IPS-NIHi7 (cell line): ENCODE data around the gene UBTD2.
"Not testable (repeated sequence)": the region's sequence is repeated elsewhere in the genome, so short reads cannot be mapped to it uniquely, and the experiment has no call there.

ENCODE experiments used
- DNase-seq: peaks from one replicate; pipeline ENCODE4 v3.0.0; 2012; ENCODE audit warnings: mixed read lengths; ENCODE audit errors: extremely low spot score

The UBTD2 gene

DNA sequence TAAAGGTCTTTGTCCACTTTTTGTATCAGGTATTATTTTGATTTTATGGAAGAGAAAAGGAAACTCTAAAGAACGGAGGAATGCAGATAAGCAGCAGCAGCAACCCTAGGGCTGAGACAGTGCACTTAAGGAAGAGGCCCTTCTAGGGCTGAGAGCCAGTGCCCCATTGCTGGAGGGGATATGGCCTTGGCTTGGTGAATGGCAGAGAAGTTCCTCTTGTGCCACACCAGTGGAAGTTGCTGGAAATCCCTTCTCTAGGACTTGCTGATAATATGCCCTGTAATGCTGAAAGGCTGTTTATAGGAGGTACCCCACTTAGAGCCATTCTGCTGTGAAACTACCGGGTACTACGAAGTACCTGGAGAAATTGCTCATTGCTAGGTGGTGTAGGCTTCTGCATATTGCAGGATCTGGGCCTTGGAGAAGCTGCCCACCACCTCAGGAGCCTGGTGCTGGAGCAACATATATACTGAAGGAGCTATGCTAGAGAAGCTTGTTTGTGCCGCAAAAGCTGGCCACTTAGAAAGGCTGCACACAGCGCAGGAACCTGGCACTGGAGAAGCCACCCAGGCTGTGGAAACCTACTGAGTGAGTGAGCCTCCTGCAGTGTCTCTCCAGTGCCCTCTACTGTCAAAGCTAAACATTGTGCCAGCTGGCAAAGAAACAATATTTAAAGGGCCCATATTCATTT, 9.6 kb upstream of the UBTD2 start:
- peak; percentile 54 for DNase-seq

DNA sequence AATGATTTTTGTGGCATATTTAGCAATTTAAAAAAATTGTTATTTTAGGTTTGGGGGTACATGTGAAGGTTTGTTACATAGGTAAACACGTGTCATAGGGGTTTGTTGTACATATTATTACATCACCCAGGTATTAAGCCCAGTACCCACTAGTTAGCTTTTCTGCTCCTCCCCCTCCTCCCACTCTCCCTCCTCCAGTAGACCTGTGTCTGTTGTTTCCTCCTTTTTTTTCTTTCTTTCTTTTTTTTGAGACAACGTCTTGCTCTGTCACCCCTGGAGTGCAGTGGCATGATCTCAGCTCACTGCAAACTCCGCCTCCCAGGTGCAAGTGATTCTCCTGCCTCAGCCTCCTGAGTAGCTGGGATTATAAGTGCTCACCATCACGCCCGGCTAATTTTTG, 8.3 kb upstream of the UBTD2 start:
- not testable (repeated sequence) for DNase-seq

DNA sequence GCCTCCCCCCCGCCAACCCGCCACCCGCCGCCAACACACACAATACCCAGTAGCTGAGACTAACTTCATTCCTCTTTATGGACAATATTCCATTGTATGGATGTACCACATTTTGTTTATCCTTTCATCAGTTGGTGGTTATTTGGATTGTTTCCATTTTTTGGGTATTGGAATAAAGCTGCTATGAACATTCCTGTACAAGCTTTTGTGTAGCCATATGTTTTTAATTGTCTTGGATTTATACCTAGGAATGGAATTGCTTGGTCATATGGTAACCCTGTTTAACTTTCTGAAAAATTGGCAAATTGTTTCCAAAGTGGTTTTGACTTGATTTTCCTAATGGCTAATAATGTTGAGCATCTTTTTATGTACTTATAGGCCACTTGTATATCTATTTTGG, 4.9 kb upstream of the UBTD2 start:
- no peak for DNase-seq

DNA sequence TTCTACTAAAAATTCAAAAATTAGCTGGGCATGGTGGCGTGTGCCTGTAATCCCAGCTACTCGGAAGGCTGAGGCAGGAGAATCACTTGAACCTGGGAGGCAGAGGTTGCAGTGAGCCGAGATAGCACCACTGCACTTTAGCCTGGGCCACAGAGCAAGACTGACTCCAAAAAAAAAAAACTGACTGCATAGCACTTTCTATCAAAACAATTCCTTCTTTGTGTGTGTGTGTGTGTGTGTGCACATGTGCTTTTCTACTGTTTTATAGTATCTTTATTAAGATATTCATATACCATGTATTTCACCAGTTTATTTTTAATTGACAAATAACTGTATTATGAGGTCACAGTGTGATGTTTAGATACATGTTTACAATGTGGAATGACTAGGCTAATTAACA, 3.6 kb upstream of the UBTD2 start:
- DNase-seq: not testable (repeated sequence)

DNA sequence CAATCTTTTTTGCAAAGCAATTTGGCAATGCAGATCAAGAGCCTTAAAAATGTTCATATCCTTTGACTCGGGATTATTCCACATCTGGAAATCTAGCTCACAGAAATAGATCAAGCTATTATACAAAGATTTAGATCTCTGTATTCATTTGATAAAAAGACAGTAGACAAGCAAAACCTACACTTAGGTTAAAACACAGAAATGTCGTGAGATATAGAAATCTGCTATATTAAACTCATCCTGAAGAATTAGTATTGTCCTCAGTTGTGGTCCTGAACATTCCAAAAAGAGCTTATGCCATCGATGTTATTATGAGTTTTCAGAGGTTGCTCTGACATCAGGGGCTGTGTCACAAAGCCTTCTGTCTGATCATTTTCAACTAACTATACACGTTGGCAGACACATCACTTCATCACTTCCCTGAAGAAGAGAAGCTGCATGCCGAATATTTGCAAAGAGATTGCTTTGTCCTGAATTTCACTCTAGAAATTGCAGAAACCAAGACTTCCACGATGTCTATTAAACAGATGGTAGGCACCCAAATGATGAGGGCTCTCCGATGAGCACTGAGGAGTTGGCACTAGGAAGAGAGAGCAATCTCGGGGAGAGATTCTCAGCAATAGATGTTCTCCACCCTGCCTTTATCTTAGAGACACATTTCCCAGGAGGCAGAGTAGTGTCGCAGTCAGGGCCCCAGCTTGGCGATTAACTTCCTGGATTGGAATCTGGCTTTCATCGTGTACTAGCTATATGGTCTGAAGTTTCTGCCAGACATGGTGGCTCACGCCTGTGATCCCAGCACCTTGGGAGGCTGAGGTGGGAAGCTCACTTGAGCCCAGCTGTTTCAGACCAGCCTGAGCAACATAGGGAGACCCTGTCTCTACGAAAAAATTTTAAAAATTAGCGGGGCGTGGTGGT, 1.9 kb upstream of the UBTD2 start:
- DNase-seq: no peak

DNA sequence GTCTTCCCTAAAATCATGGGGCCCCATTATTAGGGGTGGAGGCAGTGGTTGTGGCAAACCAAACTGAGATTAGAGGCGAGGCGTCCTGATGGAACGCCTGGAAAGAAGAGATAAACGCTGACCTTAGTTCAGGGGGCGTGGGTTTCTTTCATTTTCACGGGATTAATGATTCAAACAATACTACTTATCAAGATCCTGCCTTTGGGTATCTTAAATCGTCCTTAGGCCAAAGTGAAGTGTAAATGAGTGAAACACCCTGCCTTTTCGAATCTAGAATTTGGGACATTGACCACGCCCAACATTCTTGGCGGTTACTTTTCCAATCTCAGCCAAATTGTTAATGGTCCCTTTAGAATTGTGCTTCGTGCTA, 1.0 kb upstream of the UBTD2 start:
- DNase-seq: peak; percentile 22

DNA sequence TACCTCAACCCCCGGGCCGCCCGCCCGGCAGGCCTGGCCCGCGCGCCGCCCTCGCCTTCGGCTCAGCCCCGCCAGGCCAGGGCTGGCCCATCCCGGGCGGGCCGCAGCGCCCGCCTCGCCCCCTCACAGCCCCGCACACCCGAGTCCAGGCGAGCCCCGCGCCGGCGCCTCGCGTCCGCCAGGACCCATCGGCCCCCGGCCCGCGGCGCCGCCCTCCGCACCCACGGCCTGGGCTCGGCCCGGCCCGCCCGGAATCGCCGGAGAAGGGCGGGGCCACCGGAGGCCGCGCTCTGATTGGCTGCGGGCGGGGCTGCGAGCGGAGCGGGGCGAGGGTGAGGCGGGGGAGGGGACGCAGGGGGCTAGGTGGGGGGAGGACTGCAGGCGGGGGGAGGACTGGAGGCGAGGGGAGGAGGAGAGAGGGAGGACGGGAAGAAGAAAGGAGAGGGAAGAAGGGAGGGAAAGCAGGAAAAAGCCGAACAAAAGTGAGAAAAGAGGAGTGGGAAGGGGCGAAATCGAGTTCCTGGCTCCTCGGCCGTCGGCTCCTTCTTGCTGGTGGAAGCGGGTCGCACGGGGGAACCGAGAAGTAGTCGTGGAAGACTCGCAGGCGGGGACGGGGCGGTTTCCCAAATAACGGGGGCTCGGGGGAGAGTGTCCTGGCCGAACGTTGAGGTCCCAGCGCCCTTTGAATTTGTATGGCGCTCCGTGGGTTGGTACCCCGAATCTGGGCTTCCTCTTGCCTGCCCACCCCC, 472 bp upstream of the UBTD2 start:
- DNase-seq: peak; percentile 98

DNA sequence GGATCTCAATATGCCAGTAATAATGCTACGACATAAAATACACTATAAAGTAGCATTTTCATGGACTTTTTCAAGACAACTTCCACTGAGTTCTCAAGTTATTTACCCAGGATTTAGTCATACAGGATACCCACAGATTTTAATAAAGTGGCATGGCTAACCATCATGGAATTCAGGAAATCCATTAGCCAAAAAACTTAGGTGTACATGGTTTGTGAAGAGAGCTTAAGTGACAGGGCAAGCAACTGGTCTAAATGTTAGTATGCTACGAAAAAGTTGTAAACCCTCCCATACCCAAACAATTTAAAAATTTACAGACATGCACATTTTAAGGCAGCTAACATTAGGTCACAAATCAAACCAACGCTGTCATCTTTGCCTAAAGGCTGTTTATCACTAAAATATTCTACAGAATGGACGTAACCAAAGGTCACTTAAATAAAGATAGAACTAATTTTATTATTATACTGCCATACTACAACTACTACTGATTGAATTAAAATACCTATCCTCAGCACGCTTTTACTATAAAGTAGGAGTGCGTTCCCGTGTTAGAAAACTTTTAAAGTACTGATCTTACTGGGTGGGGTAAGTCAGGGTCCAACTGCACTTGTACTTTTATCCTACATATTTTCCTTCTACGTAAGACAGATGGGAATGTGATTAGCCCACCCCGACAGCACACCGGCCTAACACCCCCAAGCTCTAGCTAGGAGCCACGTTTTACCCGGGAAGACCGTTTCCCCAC, 1.1 kb downstream of the UBTD2 start:
- DNase-seq: no peak

DNA sequence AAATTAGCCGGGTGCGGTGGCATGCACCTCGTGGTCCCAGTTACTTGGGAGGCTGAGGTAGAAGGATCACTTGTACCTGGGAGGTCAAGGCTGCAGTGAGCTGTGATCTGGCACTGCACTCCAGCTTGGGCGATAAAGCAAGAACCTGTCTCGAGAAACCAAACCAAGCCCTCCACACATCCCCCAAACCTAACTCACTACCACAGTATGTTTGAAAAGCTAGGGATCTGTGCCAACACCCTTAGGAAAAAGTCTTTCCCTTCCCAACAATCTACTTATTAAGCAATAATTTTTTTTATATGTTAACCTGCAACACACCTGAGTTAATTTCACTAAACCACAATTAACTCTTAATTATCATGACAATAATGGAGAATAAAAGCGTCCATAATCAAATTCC, 2.2 kb downstream of the UBTD2 start:
- DNase-seq: no peak

DNA sequence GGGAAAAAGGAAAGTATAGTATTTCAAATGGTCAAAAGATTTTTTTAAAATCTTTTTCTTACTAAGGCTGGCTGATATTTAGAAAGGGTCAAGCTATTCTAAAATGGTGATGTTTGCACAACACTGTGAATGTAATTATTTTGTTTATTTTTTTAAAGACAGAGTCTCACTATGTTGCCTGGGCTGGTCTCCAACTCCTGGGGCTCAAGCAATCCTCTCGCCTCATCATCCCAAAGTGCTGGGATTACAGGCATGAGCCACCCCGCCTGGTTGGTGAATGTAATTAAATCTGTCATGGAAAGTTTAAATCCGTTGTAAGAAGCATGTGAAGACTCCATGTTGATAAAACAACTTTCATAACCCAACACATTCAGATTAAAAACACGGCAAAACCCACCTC, 2.6 kb downstream of the UBTD2 start:
- DNase-seq: no peak

DNA sequence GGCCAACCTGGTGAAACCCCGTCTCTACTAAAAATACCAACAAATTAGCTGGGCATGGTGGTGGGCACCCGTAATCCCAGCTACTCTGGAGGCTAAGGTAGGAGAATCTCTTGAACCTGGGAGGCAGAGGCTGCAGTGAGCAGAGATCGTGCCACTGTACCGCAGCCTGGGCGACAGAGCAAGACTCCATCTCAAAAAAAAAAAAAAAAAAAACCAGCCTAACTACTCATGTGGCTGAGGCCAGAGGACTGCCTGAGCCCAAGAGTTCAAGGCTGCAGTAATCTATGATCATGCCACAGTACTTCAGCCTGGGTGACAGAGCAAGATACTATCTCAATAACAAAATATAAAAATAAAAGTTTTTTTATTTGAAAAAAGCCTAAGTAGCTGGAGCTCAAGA, 3.2 kb downstream of the UBTD2 start:
- no peak for DNase-seq

DNA sequence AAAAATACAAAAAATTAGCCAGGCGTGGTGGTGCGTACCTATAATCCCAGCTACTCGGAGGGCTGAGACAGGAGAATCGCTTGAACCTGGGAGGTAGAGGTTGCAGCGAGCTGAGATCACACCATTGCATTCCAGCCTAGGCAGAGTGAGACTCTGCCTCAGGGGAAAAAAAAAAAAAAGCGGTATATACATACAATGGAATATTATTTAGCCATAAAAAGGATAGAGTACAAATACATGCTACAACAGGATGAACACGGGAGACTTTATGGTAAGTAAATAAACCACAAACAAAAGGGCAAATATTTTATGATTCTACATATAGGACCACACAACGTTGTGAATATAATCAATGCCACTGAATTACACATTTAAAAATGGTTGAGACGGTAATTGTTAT, 5.2 kb downstream of the UBTD2 start:
- no peak for DNase-seq

DNA sequence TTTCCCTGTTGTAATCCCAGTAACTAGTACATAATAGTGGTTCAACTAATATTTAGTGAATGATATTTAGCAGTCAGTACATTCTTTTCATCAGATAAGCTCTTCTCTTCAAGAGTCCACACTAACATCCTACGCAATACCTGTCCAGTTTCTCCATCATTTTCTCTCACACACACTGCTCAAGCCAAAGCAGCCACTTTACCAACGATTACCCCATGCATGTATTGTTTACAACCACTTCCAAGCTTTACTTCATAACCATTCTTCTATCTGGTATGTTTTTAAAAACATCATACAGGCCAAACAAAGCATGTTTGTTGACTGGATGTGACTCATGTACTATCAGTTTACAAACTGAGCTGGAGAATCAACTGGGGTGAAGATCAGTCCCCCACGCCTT, 7.3 kb downstream of the UBTD2 start:
- no peak for DNase-seq

DNA sequence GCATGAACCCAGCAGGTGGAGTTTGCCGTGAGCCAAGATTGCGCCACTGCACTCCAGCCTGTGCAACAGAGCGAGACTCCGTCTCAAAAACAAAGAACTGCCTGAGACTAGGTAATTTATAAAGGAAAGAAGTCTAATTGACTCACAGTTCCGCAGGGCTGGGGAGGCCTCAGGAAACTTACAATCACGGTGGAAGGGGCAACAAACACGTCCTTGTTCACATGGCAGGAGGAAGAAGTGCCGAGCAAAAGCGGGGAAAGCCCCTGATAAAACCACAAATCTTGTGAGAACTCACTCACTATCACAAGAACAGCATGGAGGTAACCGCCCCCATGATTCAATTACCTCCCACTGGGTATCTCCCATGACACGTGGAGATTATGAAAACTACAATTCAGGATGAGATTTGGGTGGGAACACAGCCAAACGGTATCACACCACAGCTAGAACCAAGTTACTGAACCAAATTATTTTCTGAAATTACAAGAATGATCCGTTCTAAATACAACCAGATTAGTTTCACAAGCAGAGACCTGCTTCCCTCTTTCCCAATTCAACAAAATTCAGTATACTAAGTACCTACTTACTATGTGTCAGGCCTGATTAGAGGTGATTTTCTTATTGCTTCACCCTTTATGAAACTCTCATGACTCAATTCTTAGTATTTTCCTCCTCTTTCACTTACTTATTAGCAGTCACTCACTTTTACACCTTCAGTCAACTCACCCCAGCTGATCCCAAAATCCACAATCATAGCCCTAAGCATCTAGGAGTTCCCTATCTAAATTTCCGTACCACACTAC, 8.4 kb downstream of the UBTD2 start:
- DNase-seq: no peak

DNA sequence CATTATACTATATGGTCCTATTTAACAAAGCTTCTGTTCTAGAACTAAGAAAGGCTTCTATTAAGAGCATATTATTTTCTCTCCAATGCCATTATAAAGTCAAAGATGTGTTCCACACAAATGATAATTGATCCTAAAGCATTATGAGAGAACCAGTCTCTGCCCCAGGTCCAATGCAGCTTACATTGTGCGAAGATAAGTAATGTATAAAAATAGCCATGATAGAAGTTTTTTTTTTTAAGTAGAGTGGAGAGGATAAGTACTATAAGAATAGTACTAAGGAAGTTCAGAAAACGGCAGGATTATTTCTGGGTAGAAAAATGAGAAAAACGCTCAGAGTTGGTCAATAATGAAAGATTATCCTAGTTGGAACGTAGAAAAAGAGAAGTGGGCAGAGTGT, 15.6 kb downstream of the UBTD2 start:
- no peak for DNase-seq

DNA sequence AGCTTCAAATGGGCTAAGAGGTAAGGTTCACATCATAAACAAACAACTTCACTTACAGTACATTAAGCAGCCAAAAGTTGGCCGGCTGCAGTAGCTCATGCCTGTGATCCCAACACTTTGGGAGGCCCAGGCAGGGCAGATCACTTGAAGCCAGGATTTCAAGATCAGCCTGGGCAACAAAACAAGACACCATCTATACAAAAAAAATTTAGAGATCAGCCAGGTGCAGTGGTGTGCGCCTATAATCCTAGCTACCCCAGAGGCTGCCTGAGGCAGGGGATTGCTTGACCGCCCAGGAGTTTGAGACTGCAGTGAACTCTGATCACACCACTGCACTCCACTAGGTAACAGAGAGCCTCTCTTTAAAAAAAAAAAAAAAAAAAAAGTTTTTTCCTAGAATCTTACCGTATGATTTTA, 16.9 kb downstream of the UBTD2 start:
- DNase-seq: no peak

DNA sequence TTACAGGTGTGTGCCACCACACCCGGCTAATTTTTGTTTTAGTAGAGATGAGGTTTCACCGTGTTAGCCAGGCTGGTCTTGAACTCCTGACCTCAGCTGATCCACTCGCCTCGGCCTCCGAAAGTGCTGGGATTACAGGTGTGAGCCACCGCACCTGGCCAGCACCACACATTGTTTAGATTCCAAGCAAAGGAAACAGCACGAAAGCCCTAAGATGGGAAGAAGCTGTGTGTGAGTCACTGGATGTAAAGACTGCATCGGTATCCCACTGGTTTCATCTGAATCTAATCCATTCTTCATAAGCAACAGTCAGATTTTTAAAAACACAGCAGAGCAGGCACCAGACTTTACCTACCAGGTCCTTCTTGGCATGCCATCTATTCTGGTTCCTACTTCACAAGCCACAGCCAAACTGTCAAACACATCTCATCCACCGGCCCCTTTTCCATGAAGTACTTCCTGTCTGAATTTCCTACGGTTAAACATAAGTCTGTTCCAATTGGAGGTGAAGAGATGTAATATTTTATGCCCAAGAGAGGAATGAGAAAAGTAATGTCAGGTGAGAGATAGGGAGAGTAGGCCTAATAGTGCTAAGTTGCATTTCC, 17.4 kb downstream of the UBTD2 start:
- no peak for DNase-seq

DNA sequence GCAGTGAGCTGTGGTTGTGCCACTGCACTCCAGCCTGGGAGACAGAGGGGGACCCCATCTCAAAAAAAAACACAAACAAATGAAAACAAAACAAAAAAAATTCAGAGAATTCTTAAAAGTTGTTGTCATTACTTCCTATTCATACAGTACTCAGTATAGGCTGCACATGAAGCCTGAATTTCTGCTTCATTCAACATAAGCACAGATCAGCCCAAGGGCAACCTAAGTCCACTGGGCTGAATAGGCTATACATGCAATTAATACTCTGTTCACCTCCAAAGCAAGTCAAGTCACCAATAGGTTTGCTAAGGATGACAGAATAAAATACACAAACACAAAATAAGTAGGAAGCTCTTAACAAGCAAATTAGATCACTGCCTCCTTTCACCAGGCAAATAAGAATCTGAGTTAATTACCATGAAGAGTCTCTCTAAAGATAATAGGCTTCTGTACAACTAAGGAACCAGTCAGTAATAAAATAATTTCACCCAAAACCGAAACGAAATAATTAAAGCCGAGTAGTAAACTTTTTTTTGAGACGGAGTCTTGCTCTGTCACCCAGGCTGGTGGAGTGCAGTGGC, 18.7 kb downstream of the UBTD2 start:
- DNase-seq: no peak

DNA sequence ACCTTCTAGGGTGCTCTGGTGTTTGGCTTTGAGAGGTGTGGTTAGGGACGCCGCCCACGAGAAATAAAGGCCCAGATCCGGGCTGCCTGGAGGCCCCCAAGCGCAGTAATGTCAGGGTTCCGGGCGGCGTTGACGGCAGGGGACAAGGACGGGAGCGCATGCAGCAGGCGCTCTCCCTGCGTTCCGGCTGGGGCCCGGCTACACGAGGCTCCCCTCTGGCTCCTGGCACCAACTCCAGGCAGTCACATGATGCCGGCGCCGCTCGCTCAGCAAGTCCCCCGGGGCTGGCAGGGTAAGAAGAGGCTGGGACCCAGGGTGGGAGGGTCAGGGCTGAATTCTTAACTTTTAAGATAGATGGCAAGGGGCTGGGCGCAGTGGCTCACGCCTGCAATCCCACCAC, 28.1 kb downstream of the UBTD2 start:
- DNase-seq: no peak

DNA sequence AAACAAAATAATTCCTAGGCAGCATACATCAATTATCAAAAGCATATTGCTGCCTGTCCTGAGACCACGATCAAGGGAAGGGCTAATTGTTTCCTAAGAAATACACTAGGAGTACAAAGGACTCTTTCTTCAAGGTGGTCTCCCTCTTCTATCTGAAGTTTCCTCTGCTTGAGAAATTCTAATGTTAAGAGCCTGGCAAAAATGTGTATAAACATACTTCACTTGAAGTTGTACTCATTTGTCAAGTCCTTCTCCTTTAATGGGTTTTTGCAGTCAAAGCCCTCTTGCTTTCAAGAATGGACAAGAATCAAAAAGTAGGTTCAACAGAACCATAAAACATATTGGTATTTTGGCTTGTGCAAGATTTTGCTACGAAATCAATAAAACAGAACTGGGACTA, 31.1 kb downstream of the UBTD2 start:
- DNase-seq: no peak
